OCI-LY3 (cell line): ENCODE measurements around the gene MYOG.

Experiments used
- H2AFZ ChIP-seq: fragments of 200-600, 300-600 bp; shearing (Covaris generic); 2 replicates; pipeline ENCODE4 v1.6.0; 2014; ENCODE audit warnings: antibody characterized with exemption, low read depth, low read length
- H3K27ac ChIP-seq: fragments of 200-600, 300-600 bp; sonication (generic); 2 replicates; pipeline ENCODE4 v1.5.1; 2014; ENCODE audit warnings: mild to moderate bottlenecking, low read length, moderate library complexity, mixed read lengths
- H3K27me3 ChIP-seq: fragments of 200-600, 300-600 bp; sonication (generic); 2 replicates; pipeline ENCODE4 v1.6.1; 2014; ENCODE audit warnings: low read depth, low read length, mixed read lengths
- H3K36me3 ChIP-seq: fragments of 200-600, 300-600 bp; sonication (generic); replicated peaks from 2 replicates; pipeline ENCODE3; 2014; ENCODE audit warnings: low read depth, low read length, mixed read lengths
- H3K4me1 ChIP-seq: fragments of 300-600, 200-600 bp; sonication (generic); 2 replicates; pipeline ENCODE4 v1.6.1; 2014; ENCODE audit warnings: low read length, mixed read lengths
- H3K4me2 ChIP-seq: fragments of 200-600, 300-600 bp; sonication (generic); 2 replicates; pipeline ENCODE4 v1.6.1; 2014; ENCODE audit warnings: low read length, mixed read lengths
- H3K4me3 ChIP-seq: fragments of 300-600, 200-600 bp; sonication (generic); 2 replicates; pipeline ENCODE4 v1.5.1; 2014; ENCODE audit warnings: antibody characterized with exemption, mild to moderate bottlenecking, low read length, moderate library complexity
- H3K79me2 ChIP-seq: fragments of 300-600, 200-600 bp; shearing (Covaris generic); 2 replicates; pipeline ENCODE4 v1.6.1; 2014; ENCODE audit warnings: mild to moderate bottlenecking, low read length, mixed read lengths
- H3K9ac ChIP-seq: fragments of 300-600, 200-600 bp; shearing (Covaris generic); 2 replicates; pipeline ENCODE4 v1.6.0; 2014; ENCODE audit warnings: mild to moderate bottlenecking, low read length, moderate library complexity
- H3K9me3 ChIP-seq: fragments of 200-600, 300-600 bp; shearing (Covaris generic); 2 replicates; pipeline ENCODE4 v1.6.1; 2014; ENCODE audit warnings: low read length, mixed read lengths; ENCODE audit not compliant: insufficient read depth
- H4K20me1 ChIP-seq: fragments of 200-600, 300-600 bp; sonication (generic); 2 replicates; pipeline ENCODE4 v1.6.1; 2016; ENCODE audit warnings: low read length, mixed read lengths; ENCODE audit not compliant: insufficient read depth
- CTCF ChIP-seq: fragments of 200-600, 300-600 bp; sonication (generic); IDR thresholded peaks from 2 replicates; pipeline ENCODE4 v1.5.1; 2014; ENCODE audit warnings: antibody characterized with exemption, low read length, low read depth
- EZH2phosphoT487 ChIP-seq: fragments of 200-600 bp; shearing (Covaris generic); IDR thresholded peaks from 2 replicates; pipeline ENCODE4 v1.6.1; 2018; ENCODE audit warnings: antibody characterized with exemption, mixed run types, low read depth

MYOG gene

GRCh38 chr1:203056012-203056411 lies 29.8 kb downstream of the MYOG start:
- Histone ChIP-seq H3K27ac (no peak overlapping the region), H3K4me3 (no peak overlapping the region)
- no peak for TF ChIP-seq CTCF

GRCh38 chr1:203055161-203055799 lies 30.5 kb downstream of the MYOG start:
- TF ChIP-seq EZH2phosphoT487 (no peak), CTCF (no peak)
- H3K79me2 ChIP-seq, result no peaks in the 10 kb centered on the region
- H3K27me3 ChIP-seq, result peaks cover 46% of the 10 kb centered on the region
- no peak overlapping the region for H3K27ac ChIP-seq
- H3K9ac ChIP-seq, result no peak overlapping the region
- no peak overlapping the region for H3K4me2 ChIP-seq
- H3K4me1 ChIP-seq, result peaks cover 16% of the 10 kb centered on the region
- no peaks in the 10 kb centered on the region for H3K9me3 ChIP-seq
- H3K4me3 ChIP-seq, result no peak overlapping the region
- H2AFZ ChIP-seq, result no peak overlapping the region
- H4K20me1 ChIP-seq, result no peaks in the 10 kb centered on the region
- no peaks in the 10 kb centered on the region for H3K36me3 ChIP-seq

More at GRCh38 chr1:203056012-203056411, 29.8 kb downstream of the MYOG start:
- Histone ChIP-seq H3K79me2 (no peaks in the 10 kb centered on the region), H2AFZ (no peak overlapping the region), H3K9ac (no peak overlapping the region), H4K20me1 (no peaks in the 10 kb centered on the region), H3K36me3 (no peaks in the 10 kb centered on the region), H3K4me2 (no peak overlapping the region), H3K27me3 (peaks cover 45% of the 10 kb centered on the region), H3K9me3 (no peaks in the 10 kb centered on the region), H3K4me1 (peaks cover 16% of the 10 kb centered on the region)

- Histone ChIP-seq H3K4me2 (no peak overlapping the region), H3K4me1 (peaks cover 16% of the 10 kb centered on the region), H3K27ac (no peak overlapping the region)
Measured at GRCh38 chr1:203054642-203055041, 31.2 kb downstream of the MYOG start.

GRCh38 chr1:203054184-203054583 lies 31.6 kb downstream of the MYOG start:
- Histone ChIP-seq H3K4me1 (peaks cover 16% of the 10 kb centered on the region), H3K4me2 (no peak overlapping the region), H3K9me3 (no peaks in the 10 kb centered on the region), H3K36me3 (no peaks in the 10 kb centered on the region), H3K79me2 (no peaks in the 10 kb centered on the region), H3K27me3 (peaks cover 47% of the 10 kb centered on the region), H2AFZ (no peak overlapping the region), H3K4me3 (no peak overlapping the region), H3K9ac (no peak overlapping the region), H4K20me1 (no peaks in the 10 kb centered on the region), H3K27ac (no peak overlapping the region)
- TF ChIP-seq CTCF (no peak), EZH2phosphoT487 (no peak)

More at GRCh38 chr1:203054642-203055041, 31.2 kb downstream of the MYOG start:
- H3K9me3 ChIP-seq, result no peaks in the 10 kb centered on the region
- no peaks in the 10 kb centered on the region for H3K36me3 ChIP-seq
- no peak for TF ChIP-seq EZH2phosphoT487
- TF ChIP-seq CTCF, result no peak
- H3K4me3 ChIP-seq, result no peak overlapping the region
- H3K9ac ChIP-seq, result no peak overlapping the region
- H3K79me2 ChIP-seq, result no peaks in the 10 kb centered on the region
- peaks cover 51% of the 10 kb centered on the region for H3K27me3 ChIP-seq
- no peaks in the 10 kb centered on the region for H4K20me1 ChIP-seq
- H2AFZ ChIP-seq, result no peak overlapping the region
